Epithelial cell of esophagus (primary cell): Measurements from ENCODE around the gene CMTM1.
"Not testable (repeated sequence)": the region's sequence is repeated elsewhere in the genome, so short reads cannot be mapped to it uniquely, and the experiment has no call there.

Experiments
- DNase-seq: peaks from one replicate; pipeline ENCODE4 v3.0.0; 2010; ENCODE audit warnings: low read depth
- H3K4me3 ChIP-seq: 2 replicates; pipeline ENCODE4 v1.5.1; 2011; ENCODE audit warnings: mild to moderate bottlenecking, low read length, control low read depth
- CTCF ChIP-seq: IDR thresholded peaks from 2 replicates; pipeline ENCODE4 v1.5.1; 2011; ENCODE audit warnings: low read depth, mild to moderate bottlenecking, low read length, control low read depth, inconsistent platforms; ENCODE audit not compliant: insufficient read depth; ENCODE audit errors: missing control alignments

The CMTM1 gene

DNA sequence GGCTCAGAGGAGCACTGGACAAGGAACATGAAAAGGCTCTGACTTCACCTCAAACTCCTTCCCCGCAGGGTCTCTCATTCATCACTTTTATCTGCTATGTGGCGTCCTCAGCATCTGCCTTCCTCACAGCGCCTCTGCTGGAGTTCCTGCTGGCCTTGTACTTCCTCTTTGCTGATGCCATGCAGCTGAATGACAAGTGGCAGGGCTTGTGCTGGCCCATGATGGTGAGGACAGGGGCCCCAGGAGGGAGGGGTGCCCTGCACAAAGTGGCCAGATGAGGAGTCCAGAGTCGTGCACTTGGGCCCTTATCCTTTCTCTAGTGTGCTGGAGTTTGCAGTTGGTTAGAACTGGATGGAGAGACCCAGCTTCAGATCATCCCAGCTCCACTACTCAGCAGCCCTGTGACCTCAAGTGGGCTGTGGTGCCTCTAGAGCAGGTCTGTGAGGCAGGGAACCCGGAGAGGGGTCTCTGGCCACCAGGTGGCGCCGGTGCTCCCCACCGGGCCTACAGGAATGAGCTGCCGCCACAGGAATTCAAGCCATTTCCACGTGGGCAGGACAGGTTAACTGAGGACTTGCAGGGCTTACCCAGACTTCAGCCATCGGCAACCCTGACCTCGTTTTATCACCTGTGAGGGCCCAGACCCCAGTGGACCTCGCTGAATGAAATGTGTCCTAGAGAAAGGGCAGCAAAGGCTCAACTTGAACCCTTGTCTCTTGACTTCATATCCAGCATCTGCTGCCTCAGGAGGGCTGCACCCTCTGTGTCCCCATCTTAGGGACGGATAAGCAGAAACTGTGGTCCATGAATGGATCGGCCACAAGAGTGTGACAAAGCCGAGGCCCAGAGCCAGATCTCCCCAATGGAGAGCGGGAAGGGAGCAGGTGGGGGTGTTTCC, 42.3 kb downstream of the CMTM1 start:
- no peak overlapping the region for H3K4me3 ChIP-seq
- TF ChIP-seq CTCF: peak; percentile 95
- peak; percentile 90 for DNase-seq

DNA sequence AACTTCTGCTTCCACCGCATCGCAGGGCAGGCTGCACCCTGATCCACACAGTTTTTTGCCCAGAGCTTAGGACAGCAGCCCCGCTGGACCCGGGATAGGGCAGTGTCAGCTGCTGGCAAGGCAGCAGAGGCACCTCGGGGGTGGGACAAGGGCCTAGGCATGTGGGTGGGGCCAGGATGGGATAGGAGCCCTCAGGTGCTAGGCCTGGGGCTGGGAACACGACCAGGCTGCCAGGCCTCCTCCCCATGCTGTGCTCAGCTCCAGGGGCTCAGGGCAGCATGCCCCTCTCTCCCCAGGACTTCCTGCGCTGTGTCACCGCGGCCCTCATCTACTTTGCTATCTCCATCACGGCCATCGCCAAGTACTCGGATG, 42.9 kb downstream of the CMTM1 start:
- no peak overlapping the region for H3K4me3 ChIP-seq
- no peak for DNase-seq
- TF ChIP-seq CTCF: no peak

DNA sequence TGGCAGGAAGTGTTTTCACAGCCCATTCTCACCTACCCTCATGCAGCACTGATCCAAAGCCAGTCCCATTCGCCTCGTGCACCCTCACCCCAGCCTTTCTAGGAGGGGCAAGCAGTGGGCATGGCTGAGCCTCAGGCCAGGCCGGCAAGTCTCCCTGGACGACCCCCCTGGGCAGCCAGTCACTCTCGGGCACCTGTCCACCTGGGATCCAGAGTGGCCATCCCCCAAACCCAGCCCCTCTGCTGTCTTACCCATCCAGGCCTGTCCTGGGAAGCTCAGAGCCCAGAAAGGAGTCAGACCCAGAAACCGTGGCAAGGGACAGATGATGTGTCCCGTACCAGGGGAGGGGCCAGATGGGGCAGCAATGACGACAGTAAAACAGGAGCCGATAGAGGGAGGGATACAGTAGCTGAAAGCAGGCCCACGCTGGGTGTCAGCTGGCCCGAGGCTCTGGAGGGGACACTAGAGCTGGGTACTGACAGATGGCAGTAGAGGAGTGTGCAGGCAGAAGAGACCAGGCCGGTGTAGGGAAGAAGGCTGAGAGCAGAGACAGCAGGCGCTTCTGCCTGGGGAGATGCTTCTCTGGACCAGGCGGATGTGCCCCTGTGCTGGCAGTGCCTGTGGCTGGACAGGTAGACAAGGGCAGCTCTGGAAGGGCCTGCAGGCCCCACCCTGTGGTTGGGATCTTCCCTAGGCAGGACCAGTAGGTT, 44.0 kb downstream of the CMTM1 start:
- no peak overlapping the region for H3K4me3 ChIP-seq
- DNase-seq: no peak
- no peak for TF ChIP-seq CTCF

- not testable (repeated sequence) for DNase-seq, H3K4me3 ChIP-seq
Observed at GRCh38 chr16:66611911-66612310, 45.7 kb downstream of the CMTM1 start.

GRCh38 chr16:66612422-66612821, 46.2 kb downstream of the CMTM1 start:
- no peak for DNase-seq
- no peak overlapping the region for H3K4me3 ChIP-seq

DNA sequence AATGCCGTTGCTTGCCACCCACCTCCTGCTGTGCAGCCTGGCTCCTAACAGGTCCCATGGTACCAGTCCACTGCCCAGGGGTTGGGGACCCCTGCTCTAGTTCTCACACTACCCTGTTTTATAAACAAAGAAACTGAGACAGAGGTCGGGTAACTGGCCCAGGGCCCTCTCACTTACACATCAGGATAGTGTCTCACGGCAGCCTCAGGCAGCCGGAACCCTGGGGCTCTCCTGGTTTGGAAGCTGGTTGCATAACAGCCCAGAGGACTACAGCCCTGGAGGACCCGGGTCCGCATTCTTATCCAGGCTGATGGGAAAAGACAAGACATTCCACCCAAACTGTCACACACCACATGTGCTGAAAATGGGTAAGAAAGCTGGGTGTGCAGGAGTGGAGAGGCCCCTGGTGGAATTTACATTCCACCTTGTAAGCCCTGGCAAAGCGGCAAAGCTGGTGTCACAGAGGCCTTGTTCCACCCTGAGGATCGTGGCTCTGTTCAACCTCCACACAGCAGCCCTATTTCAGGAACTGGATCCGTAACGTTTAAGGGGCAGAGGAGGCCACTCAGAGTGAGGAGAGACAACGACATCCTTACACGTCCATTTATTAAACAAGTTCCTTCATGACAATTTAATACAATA, 48.0 kb downstream of the CMTM1 start:
- no peak for TF ChIP-seq CTCF
- DNase-seq: no peak

More at GRCh38 chr16:66612422-66612821, 46.2 kb downstream of the CMTM1 start:
- no peak for TF ChIP-seq CTCF

GRCh38 chr16:66616169-66616568, 49.9 kb downstream of the CMTM1 start:
- no peak overlapping the region for H3K4me3 ChIP-seq
- no peak for TF ChIP-seq CTCF
- DNase-seq: no peak

More for the DNA sequence above, 48.0 kb downstream of the CMTM1 start:
- no peak overlapping the region for H3K4me3 ChIP-seq
